GM12878 (cell line): ENCODE data around the gene IFI30. TPM values are rescaled to one million over a fixed set of nuclear protein-coding genes. Genes with fewer than 3 reads are reported as not detected.

Source experiments
- BACH1 ChIP-seq: fragments of 450-650 bp; IDR thresholded peaks from 2 replicates; pipeline ENCODE4 v1.6.1; 2017; ENCODE audit warnings: mild to moderate bottlenecking, borderline replicate concordance
- EGR1 ChIP-seq, 2 experiments: IDR thresholded peaks; 1 replicate in 1 of 2; 2 replicates in 1 of 2; pipeline ENCODE4 v1.6.1; 2011 to 2012; ENCODE audit warnings: low read depth in 2 of 2, low read length in 2 of 2, borderline replicate concordance in 1 of 2, mild to moderate bottlenecking in 1 of 2, moderate library complexity in 1 of 2
- MEF2A ChIP-seq: IDR thresholded peaks from 2 replicates; pipeline ENCODE4 v1.6.1; 2011; ENCODE audit warnings: low read depth, mild to moderate bottlenecking, low read length, moderate library complexity; ENCODE audit not compliant: insufficient read depth
- NFXL1 ChIP-seq: fragments of 450-650 bp; IDR thresholded peaks from 2 replicates; pipeline ENCODE4 v1.6.1; 2017; ENCODE audit warnings: antibody characterized with exemption, mild to moderate bottlenecking, borderline replicate concordance
- NRF1 ChIP-seq: conservative IDR thresholded peaks from 2 replicates; pipeline ENCODE4 v1.6.1; 2011; ENCODE audit warnings: mild to moderate bottlenecking, low read depth, low read length, improper control_type of control experiment
- POLR2AphosphoS2 ChIP-seq: IDR thresholded peaks from 2 replicates; pipeline ENCODE4 v1.6.1; 2011; ENCODE audit warnings: low read depth, mild to moderate bottlenecking, low read length, improper control_type of control experiment, moderate library complexity
- RAD21 ChIP-seq: IDR thresholded peaks from 2 replicates; pipeline ENCODE4 v1.6.1; 2011; ENCODE audit warnings: mild to moderate bottlenecking, low read depth, low read length, moderate library complexity; ENCODE audit not compliant: insufficient read depth
- YBX1 ChIP-seq: fragments of 450-650 bp; IDR thresholded peaks from 2 replicates; pipeline ENCODE4 v1.6.1; 2016; ENCODE audit warnings: antibody characterized with exemption
- ZSCAN29 ChIP-seq: fragments of 450-650 bp; IDR thresholded peaks from 2 replicates; pipeline ENCODE4 v1.6.1; 2017; ENCODE audit warnings: mild to moderate bottlenecking, moderate library complexity
- polyA plus RNA-seq, 11 experiments: library from polyadenylated mRNA; depleted of rRNA in 4 of 11; unstranded in 6 of 11; stranded (reverse) in 5 of 11; fragments of >200 nt; fragmentation: Nextera tagmentation in 4 of 11; fragmentation: Illumina TruSeq in 1 of 11; extraction: Ambion mirVana in 4 of 11; extraction: Trizol in 1 of 11; gene quantifications; 1 replicate in 1 of 11; 2 replicates in 10 of 11; pipeline versions ENCODE4 v1.2.1 to v1.2.3, GENCODE V29; 2011 to 2016; ENCODE audit warnings: inconsistent platforms in 2 of 11, missing spikeins in 2 of 11, low read depth in 1 of 11
- total RNA-seq, 4 experiments: library from RNA; depleted of rRNA in 3 of 4; stranded (reverse); fragments of >200 nt in 3 of 4; fragmentation: Illumina TruSeq in 1 of 4; extraction: Trizol in 1 of 4; gene quantifications; 2 replicates each; pipeline versions ENCODE4 v1.2.1 to v1.2.3, GENCODE V29; 2013 to 2021
- TF ChIP-seq, protein P1 (sequence below): fragments of 450-650 bp; IDR thresholded peaks from 2 replicates; pipeline ENCODE4 v1.6.1; 2017; ENCODE audit warnings: borderline replicate concordance
- TF ChIP-seq, protein P2 (sequence below): fragments of 450-650 bp; IDR thresholded peaks from 2 replicates; pipeline ENCODE4 v1.6.1; 2017; ENCODE audit warnings: mild to moderate bottlenecking, moderate library complexity
- TF ChIP-seq, protein P3 (sequence below): IDR thresholded peaks from 2 replicates; pipeline ENCODE4 v1.6.1; 2011; ENCODE audit warnings: low read depth, low read length, improper control_type of control experiment, borderline replicate concordance

IFI30 gene
- total and polyA plus RNA-seq, 10 of the 15 experiments (the other 5 are each of a cell fraction or from before 2014, with no cell fraction given) = 221 to 1,112 (median 451) TPM

DNA sequence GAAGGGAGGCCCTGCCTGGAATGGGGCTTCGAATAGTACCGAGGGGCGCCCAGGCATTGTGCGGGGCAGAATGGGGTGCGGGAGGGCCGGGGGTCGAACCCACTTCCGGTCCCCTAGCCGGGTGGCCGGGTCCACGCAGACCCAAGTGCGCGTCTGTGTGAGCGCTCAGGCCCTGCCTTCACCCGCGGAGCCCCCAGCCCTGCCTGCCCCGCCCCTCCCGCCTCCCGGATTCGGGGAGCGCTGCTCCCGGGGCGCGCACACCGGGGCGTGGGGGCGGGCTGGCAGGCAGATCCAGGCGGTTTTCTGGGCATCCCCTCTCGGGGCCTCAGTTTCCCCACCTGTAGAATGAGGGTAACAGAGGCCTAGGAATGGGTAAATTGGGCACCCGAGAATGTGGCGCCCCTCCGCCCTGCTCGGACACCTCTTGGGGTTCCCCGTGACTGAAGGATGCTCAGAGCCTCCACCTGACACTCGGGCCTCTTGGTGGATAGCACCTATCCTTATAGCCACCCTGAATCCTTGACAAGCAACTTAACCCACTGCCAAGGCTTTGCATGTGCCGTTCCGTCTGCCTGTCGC lies 20.0 kb upstream of the IFI30 start (continued):
- TF ChIP-seq POLR2AphosphoS2 (no peak), EGR1 (IDR thresholded peaks at IDR 0.05; ENCODE audit: borderline replicate concordance in 1 of 2, low read depth in 2 of 2, low read length in 2 of 2) (peak in 1 of 2 experiments; percentile 10; a peak in 1 of 3 replicates), BACH1 (no peak; the same call in 1 of the 2 replicates), ZSCAN29 (peak; percentile 68; the same call in 1 of the 2 replicates), MEF2A (no peak), YBX1 (no peak), NFXL1 (no peak), NRF1 (no peak), RAD21 (no peak)
- TF ChIP-seq, protein P1, sequence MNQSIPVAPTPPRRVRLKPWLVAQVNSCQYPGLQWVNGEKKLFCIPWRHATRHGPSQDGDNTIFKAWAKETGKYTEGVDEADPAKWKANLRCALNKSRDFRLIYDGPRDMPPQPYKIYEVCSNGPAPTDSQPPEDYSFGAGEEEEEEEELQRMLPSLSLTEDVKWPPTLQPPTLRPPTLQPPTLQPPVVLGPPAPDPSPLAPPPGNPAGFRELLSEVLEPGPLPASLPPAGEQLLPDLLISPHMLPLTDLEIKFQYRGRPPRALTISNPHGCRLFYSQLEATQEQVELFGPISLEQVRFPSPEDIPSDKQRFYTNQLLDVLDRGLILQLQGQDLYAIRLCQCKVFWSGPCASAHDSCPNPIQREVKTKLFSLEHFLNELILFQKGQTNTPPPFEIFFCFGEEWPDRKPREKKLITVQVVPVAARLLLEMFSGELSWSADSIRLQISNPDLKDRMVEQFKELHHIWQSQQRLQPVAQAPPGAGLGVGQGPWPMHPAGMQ = no peak
- TF ChIP-seq, protein P2, sequence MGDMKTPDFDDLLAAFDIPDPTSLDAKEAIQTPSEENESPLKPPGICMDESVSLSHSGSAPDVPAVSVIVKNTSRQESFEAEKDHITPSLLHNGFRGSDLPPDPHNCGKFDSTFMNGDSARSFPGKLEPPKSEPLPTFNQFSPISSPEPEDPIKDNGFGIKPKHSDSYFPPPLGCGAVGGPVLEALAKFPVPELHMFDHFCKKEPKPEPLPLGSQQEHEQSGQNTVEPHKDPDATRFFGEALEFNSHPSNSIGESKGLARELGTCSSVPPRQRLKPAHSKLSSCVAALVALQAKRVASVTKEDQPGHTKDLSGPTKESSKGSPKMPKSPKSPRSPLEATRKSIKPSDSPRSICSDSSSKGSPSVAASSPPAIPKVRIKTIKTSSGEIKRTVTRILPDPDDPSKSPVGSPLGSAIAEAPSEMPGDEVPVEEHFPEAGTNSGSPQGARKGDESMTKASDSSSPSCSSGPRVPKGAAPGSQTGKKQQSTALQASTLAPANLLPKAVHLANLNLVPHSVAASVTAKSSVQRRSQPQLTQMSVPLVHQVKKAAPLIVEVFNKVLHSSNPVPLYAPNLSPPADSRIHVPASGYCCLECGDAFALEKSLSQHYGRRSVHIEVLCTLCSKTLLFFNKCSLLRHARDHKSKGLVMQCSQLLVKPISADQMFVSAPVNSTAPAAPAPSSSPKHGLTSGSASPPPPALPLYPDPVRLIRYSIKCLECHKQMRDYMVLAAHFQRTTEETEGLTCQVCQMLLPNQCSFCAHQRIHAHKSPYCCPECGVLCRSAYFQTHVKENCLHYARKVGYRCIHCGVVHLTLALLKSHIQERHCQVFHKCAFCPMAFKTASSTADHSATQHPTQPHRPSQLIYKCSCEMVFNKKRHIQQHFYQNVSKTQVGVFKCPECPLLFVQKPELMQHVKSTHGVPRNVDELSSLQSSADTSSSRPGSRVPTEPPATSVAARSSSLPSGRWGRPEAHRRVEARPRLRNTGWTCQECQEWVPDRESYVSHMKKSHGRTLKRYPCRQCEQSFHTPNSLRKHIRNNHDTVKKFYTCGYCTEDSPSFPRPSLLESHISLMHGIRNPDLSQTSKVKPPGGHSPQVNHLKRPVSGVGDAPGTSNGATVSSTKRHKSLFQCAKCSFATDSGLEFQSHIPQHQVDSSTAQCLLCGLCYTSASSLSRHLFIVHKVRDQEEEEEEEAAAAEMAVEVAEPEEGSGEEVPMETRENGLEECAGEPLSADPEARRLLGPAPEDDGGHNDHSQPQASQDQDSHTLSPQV = no peak
- TF ChIP-seq, protein P3, sequence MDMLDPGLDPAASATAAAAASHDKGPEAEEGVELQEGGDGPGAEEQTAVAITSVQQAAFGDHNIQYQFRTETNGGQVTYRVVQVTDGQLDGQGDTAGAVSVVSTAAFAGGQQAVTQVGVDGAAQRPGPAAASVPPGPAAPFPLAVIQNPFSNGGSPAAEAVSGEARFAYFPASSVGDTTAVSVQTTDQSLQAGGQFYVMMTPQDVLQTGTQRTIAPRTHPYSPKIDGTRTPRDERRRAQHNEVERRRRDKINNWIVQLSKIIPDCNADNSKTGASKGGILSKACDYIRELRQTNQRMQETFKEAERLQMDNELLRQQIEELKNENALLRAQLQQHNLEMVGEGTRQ = no peak
